PC-3 (cell line): ENCODE data around the gene CLRN3.

Experiments
- CTCF ChIP-seq: fragments of 300-600 bp; sonication (generic); conservative IDR thresholded peaks from 2 replicates; pipeline ENCODE4 v1.5.1; 2017; ENCODE audit warnings: antibody characterized with exemption, low read depth, mild to moderate bottlenecking, low read length
- EZH2 ChIP-seq: fragments of 300-600 bp; sonication (generic); IDR thresholded peaks from one replicate; pipeline ENCODE4 v1.6.1; 2017; ENCODE audit warnings: antibody characterized with exemption, mild to moderate bottlenecking, low read length; ENCODE audit not compliant: unreplicated experiment

- no peak for TF ChIP-seq CTCF
- TF ChIP-seq EZH2, result no peak
Measured at GRCh38 chr10:127845756-127846155, 47.0 kb downstream of the CLRN3 start.
